ENCODE measurements around the gene CR1.
"Not testable (repeated sequence)": the region's sequence is repeated elsewhere in the genome, so short reads cannot be mapped to it uniquely, and the experiment has no call there.

The CR1 gene

DNA sequence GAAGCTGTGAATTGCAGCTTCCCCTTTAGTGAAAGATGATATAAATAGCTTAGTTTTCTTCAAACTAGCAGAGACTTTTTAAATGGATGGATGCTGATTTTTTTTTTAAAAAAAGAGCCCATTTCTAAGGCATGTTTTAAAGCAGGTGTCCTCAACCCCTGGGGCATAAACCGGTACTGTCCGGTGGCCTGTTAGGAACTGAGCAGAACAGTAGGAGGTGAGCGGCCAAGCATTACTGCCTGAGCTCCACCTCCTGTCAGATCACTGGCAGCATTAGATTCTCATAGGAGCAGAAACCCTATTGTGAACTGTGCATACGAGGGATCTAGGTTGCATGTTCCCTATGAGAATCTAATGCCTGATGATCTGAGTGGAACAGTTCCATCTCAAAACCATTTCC, 180.2 kb downstream of the CR1 start:
- no peak for DNase-seq (ENCODE audit: low read depth)

DNA sequence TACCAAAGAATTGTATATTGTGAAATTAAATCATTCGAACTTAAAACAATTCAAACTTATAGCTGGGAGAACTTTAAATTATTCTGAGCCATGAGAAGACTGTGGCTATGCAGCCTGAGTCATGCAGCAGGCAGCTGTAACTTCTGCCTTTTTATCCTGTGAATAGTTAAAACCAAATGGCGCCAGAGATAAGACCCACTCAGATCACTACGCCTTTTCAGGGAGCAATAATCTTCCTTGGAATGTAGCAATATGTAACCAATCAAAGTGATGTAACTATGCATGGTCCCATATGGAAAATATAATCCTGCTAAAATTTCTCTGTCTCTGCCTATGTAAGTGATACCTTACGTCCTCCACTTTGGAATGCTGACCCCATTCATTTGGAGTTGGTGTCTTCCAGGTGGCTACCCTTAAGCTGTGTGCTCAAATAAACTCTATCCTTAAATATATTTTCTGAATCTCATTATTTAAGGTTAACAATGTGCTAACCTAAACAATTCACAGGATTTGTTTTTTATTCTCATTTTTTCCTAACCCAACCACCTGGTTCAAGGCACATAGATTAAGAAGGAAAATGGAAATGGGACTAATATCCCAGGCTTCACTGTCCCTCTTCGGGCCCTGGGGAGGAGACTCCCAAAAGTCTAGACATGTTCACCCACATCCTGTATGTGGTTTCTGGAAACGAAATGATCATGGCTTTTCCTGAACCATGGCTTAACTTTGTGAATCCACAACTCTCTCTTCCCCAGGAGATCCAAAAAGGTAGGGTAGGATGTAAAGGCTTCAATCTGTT, 184.8 kb downstream of the CR1 start:
- peak; percentile 2 for DNase-seq (ENCODE audit: low read depth)

DNA sequence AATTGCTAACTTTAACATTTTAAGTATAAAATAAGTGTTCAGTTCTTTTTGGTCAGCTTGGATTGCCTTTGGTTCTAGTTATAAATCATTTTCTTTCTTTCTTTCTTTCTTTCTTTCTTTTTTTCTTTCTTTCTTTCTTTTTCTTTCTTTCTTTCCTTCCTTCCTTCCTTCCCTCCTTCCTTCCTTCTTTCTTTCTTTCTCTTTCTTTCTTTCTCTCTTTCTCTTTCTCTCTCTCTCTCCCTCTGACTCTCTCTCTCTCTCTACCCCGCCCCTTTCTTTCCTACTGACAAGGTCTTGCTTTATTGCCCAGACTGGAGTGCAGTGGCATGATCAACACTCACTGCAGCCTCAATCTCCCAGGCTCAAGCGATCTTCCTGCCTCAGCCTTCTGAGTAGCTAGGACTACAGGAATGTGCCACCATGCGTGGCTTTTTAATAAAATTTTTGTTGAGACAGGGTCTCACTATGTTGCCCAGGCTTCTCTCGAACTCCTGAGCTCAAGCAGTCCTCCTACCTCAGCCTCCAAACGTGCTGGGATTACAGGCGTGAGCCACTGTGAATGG, 187.0 kb downstream of the CR1 start:
- DNase-seq (ENCODE audit: low read depth) = not testable (repeated sequence)

DNA sequence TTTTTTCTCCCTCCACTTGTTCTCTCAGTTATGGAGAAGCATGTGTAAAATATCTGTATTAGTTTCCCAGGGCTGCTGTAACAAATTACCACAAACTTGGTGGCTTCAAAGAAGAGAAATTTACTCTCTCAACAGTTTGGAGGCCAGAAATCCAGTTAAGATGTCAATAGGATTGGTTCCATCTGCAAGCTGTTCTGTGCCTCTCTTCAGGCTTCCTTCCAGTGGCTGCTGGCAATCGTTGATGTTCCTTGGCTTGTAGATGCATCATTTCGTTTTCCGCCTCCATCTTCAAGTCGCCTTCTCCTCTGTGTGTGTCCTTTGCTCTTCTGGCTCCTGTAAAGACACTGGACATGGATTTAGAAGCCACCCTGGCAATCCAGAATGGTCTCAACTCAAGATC, 194.6 kb downstream of the CR1 start:
- not testable (repeated sequence) for DNase-seq (ENCODE audit: low read depth)

DNA sequence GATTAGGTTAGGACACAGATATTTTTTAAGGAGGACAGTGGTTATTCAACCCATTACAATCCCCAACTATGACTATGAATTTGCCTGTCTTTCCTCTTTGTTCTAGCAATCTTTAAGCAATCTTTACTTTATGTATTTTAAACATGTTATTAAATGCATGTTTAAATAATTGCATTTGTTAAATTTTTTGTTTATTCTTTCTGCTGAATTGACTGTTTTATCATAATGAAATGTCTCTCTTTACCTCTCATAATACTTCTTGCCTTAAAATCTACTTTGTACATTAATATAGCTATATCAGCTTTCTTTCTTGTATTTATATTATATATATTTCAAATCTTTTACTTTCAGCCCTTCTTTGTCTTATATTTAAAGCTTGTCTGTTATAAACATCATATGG, 195.1 kb downstream of the CR1 start:
- DNase-seq (ENCODE audit: low read depth) = no peak

All from stromal cell of bone marrow (primary cell).